CD4-positive, alpha-beta T cell treated with Interleukin-1 beta for 1 hour (primary cell): Measurements from ENCODE around the gene RABL2A.
A peak's percentile ranks its signal among the peaks of the same experiment; 100 is the strongest.
"Not testable (repeated sequence)": the region's sequence is repeated elsewhere in the genome, so short reads cannot be mapped to it uniquely, and the experiment has no call there.

Experiments
- DNase-seq, 2 donors: peaks; one replicate each; pipeline ENCODE4 v3.0.0-alpha.2; 2020 to 2022

The RABL2A gene

GRCh38 chr2:113621002-113621401 lies 6.1 kb upstream of the RABL2A start:
- not testable (repeated sequence) for DNase-seq

DNA sequence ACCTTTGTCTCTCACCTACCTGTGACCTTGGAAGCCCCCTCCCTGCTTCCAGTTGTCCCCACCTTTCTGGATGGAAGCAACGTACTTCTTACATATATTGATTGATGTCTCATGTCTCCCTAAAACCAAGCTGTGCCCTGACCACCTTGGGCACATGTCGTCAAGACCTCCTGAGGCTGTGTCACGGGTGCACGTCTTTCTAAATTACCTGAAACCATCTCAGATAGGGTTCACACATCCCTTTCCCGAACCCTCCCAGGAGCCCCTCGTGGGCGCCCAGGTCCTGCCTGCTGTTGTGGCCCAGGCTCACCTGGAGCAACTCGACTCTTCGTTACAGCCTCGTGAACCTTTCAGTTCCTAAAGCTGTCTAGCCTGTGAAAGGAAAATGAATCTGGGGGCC lies 1.2 kb upstream of the RABL2A start:
- DNase-seq = not testable (repeated sequence)

DNA sequence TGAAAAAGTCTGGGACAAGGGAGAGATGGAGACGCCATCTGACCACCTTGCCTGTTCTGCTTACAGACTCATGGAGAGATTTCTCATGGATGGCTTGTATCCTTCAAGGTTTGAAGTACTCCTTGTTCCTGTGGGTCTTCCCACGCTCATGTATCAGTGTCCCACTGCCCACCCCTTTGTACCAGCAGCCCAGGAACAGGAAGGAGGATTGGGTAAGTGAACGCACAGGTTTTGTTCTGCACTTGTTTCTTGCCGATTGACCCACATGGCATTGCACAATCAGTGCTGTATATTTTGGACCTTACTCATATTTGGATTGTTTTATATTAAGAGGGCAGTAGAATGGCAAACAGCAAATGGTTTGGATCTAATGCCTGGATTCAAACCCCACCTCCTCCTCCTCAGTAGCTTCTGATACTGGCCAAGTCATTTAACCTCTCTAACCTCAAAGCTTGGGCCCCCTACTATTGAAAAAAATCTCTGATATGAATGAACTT lies 5.8 kb downstream of the RABL2A start:
- DNase-seq = not testable (repeated sequence)

DNA sequence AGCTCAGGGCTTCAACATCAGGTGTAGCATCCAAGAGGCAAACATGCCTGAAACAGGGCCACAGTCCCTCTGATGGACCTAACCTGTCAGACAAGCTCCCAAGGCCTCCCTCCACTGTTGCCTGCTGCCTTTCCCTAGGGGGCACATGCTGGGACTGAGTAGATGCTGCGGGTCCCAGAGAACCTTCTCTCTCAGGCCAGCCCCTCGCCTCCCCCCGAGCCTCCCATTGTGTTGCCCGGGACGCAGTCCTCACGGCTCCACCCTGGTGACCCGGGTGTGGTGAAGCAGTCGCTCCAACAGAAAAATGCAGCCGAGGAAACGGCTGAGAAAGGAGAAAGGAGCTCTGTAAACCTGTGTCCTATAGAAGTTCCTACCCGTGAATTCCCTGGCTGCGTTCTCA lies 8.3 kb downstream of the RABL2A start:
- DNase-seq = not testable (repeated sequence)

GRCh38 chr2:113636226-113636625 lies 9.2 kb downstream of the RABL2A start:
- not testable (repeated sequence) for DNase-seq

GRCh38 chr2:113638084-113638483 lies 11.0 kb downstream of the RABL2A start:
- DNase-seq = not testable (repeated sequence)

DNA sequence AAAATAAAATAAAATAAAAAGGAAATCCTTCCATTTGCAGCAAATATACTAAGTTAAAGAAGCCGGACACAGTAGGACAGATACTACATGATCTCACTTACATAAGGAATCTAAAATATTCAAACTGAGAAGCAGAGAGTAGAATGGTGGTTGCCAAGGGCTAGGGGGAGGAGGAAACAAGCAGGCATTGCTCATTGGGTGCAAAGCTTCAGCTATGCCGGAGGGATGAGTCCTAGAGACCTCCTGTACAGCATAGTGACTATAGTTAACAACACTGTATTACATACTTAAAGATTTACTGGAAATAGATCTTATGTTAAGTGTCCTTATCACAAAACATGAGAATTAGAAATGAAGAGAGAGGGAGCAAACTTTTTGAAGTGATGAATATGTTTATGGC lies 19.2 kb downstream of the RABL2A start:
- DNase-seq = not testable (repeated sequence)

GRCh38 chr2:113650834-113651815 lies 24.1 kb downstream of the RABL2A start:
- DNase-seq = not testable (repeated sequence)

- DNase-seq = not testable (repeated sequence)
Measured at GRCh38 chr2:113652599-113652998, 25.5 kb downstream of the RABL2A start.

- DNase-seq = peak; percentile 20 to 23
Measured at GRCh38 chr2:113656031-113656624, 29.1 kb downstream of the RABL2A start.

DNA sequence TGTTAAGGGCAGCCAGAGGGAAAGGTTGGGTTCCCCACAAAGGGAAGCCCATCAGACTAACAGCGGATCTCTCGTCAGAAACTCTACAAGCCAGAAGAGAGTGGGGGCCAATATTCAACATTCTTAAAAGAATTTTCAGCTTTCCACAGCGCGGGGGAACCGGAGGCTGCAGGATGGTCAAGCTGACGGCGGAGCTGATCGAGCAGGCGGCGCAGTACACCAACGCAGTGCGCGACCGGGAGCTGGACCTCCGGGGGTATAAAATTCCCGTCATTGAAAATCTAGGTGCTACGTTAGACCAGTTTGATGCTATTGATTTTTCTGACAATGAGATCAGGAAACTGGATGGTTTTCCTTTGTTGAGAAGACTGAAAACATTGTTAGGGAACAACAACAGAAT lies 30.7 kb downstream of the RABL2A start:
- DNase-seq = not testable (repeated sequence)

GRCh38 chr2:113663285-113664060 lies 36.4 kb downstream of the RABL2A start:
- DNase-seq = not testable (repeated sequence)

DNA sequence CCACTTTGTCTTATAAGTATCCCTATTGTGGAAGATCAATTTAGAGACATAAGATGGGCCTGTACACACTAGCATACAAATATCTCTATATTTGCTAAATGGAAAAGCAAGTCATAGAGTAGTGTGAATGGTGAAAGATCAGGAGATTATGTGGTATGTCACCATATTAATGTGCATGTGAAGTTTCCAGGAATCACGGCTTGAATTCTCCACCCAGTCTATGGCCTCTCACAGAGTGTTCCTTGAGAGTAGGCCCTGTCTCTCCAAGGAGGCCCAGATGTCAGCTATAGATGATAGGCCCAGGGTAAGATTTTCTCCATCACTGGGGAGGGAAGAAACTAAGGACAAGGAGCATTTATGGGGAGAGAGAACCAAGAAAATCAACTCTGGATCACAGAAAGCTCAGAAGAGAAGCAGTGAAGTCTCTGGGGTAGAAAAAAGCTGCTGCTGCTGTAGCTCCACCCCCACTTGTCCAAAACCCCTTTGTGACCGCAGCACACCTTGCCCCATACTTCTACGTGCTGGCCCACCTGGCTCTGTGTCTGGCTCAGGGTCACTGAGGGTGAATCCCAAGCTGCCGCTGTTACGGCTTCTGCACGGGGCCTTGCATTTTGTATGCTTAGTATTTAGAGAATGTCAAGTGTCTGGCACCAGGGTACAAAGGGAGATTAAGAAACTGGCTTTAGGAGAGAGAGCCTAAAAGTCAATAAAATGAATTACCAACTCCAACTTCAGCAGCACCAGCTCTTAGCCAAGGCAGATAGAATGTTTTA lies 37.9 kb downstream of the RABL2A start:
- DNase-seq = not testable (repeated sequence)

GRCh38 chr2:113669013-113669412 lies 41.9 kb downstream of the RABL2A start:
- not testable (repeated sequence) for DNase-seq

GRCh38 chr2:113672326-113672932 lies 45.4 kb downstream of the RABL2A start:
- DNase-seq = no peak

GRCh38 chr2:113675875-113676274 lies 48.8 kb downstream of the RABL2A start:
- DNase-seq = no peak

GRCh38 chr2:113676623-113677266 lies 49.7 kb downstream of the RABL2A start:
- DNase-seq = no peak

- no peak for DNase-seq
Measured at GRCh38 chr2:113677330-113677729, 50.3 kb downstream of the RABL2A start.

- no peak for DNase-seq
Measured at GRCh38 chr2:113679457-113679856, 52.4 kb downstream of the RABL2A start.

DNA sequence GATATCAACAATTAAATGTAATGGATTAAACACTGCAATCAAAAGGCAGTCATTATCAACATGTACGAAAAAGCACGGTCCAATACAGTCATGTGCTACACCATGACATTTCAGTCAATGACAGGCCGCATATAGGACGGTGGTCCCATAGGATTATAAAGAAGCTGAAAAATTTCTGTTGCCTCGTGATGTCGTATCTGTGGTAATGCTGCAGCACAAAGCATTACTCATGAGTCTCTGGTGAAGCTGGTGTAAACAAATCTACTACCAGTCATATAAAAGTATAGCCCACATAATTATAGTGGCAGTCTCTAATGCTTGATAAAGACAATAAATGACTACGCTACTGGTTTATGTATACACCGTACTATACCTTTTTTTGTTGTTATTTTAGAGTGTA lies 58.4 kb downstream of the RABL2A start:
- DNase-seq = no peak

GRCh38 chr2:113686537-113686936 lies 59.5 kb downstream of the RABL2A start:
- no peak for DNase-seq
